ENCODE data around the gene ADD3. TPM values are rescaled to one million over a fixed set of nuclear protein-coding genes. Genes with fewer than 3 reads are reported as not detected.

The ADD3 gene
- total RNA-seq, 3 donors from 2014 or later (not counting 1 experiment from before 2014, with no cell fraction given), result 341 to 437 (median 344) TPM

- H3K9me3 Mint-ChIP-seq, result no peaks in the 10 kb centered on the region
- DNase-seq, result no peak
- H3K27me3 Mint-ChIP-seq (ENCODE audit: low read depth in 2 of 2), result no peaks in the 10 kb centered on the region
- peaks cover 8% of the 10 kb centered on the region for H3K4me1 ChIP-seq (ENCODE audit: control insufficient read depth, insufficient read depth, low read length)
- TF ChIP-seq CTCF (IDR thresholded peaks at IDR 0.05), result no peak
- peaks cover 5% of the 10 kb centered on the region for H3K36me3 ChIP-seq (ENCODE audit: control insufficient read depth, insufficient read depth, low read length)
- H3K4me3 Mint-ChIP-seq, result no peak overlapping the region
- 68% methylated on average over 2 of the region's 3 CpGs for WGBS (ENCODE audit: insufficient coverage)
- no peak overlapping the region for H3K27ac ChIP-seq (ENCODE audit: low read length)
- no peaks in the 10 kb centered on the region for H3K27me3 ChIP-seq (ENCODE audit: control insufficient read depth, insufficient read depth, low read length)
- peaks cover 60 to 77% of the 10 kb centered on the region in 2 donors for H3K4me1 Mint-ChIP-seq
- no peak for ATAC-seq
- intact Hi-C loops (cut with micrococcal nuclease), result no loop called here
- no peaks in the 10 kb centered on the region for H3K9me3 ChIP-seq (ENCODE audit: control insufficient read depth, insufficient read depth, low read length)
- peak overlapping the region in 1 of 2 donors; percentile 58 for H3K27ac Mint-ChIP-seq
- H3K36me3 Mint-ChIP-seq, result no peaks in the 10 kb centered on the region
- H3K4me3 ChIP-seq (ENCODE audit: low read length), result no peak overlapping the region
Measured at GRCh38 chr10:110036640-110037039, 28.9 kb downstream of the ADD3 start.

GRCh38 chr10:110039254-110039653 is 31.5 kb downstream of the ADD3 start:
- H3K4me3 Mint-ChIP-seq, result no peak overlapping the region
- DNase-seq (no peak), ATAC-seq (no peak)
- peak overlapping the region; percentile 81 to 86 for H3K27ac Mint-ChIP-seq
- H3K4me1 Mint-ChIP-seq, result peaks cover 65 to 71% of the 10 kb centered on the region in 2 donors
- no peaks in the 10 kb centered on the region for H3K27me3 ChIP-seq (ENCODE audit: control insufficient read depth, insufficient read depth, low read length)
- no peak for TF ChIP-seq CTCF (IDR thresholded peaks at IDR 0.05)
- H3K9me3 Mint-ChIP-seq, result no peaks in the 10 kb centered on the region
- peaks cover 8% of the 10 kb centered on the region for H3K4me1 ChIP-seq (ENCODE audit: control insufficient read depth, insufficient read depth, low read length)
- H3K9me3 ChIP-seq (ENCODE audit: control insufficient read depth, insufficient read depth, low read length), result no peaks in the 10 kb centered on the region
- no peak overlapping the region for H3K27ac ChIP-seq (ENCODE audit: low read length)
- H3K27me3 Mint-ChIP-seq (ENCODE audit: low read depth in 2 of 2), result no peaks in the 10 kb centered on the region
- H3K36me3 Mint-ChIP-seq, result no peaks in the 10 kb centered on the region
- H3K4me3 ChIP-seq (ENCODE audit: low read length), result no peak overlapping the region
- H3K36me3 ChIP-seq (ENCODE audit: control insufficient read depth, insufficient read depth, low read length), result no peaks in the 10 kb centered on the region
- intact Hi-C loops (cut with micrococcal nuclease), result no loop called here

- H3K4me1 ChIP-seq (ENCODE audit: control insufficient read depth, insufficient read depth, low read length), result peaks cover 8% of the 10 kb centered on the region
- peak overlapping the region; percentile 81 to 86 for H3K27ac Mint-ChIP-seq
Measured at GRCh38 chr10:110040108-110040507, 32.3 kb downstream of the ADD3 start.

More at GRCh38 chr10:110040108-110040507, 32.3 kb downstream of the ADD3 start:
- Mint-ChIP-seq H3K4me1 (peaks cover 64 to 71% of the 10 kb centered on the region in 2 donors), H3K9me3 (no peaks in the 10 kb centered on the region), H3K27me3 (ENCODE audit: low read depth in 2 of 2) (no peaks in the 10 kb centered on the region), H3K36me3 (no peaks in the 10 kb centered on the region), H3K4me3 (peak overlapping the region; percentile 18)
- H3K9me3 ChIP-seq (ENCODE audit: control insufficient read depth, insufficient read depth, low read length), result no peaks in the 10 kb centered on the region
- no peak overlapping the region for H3K27ac ChIP-seq (ENCODE audit: low read length)
- DNase-seq (no peak), ATAC-seq (peak in 1 of 3 donors; percentile 11)
- H3K27me3 ChIP-seq (ENCODE audit: control insufficient read depth, insufficient read depth, low read length), result no peaks in the 10 kb centered on the region
- no peak for TF ChIP-seq CTCF (IDR thresholded peaks at IDR 0.05)
- intact Hi-C loops (cut with micrococcal nuclease), result loop anchor here (5.0 kb wide), 2 partner anchors 33 to 37 kb away; partner anchors contain the start of gene ADD3
- no peak overlapping the region for H3K4me3 ChIP-seq (ENCODE audit: low read length)
- no peaks in the 10 kb centered on the region for H3K36me3 ChIP-seq (ENCODE audit: control insufficient read depth, insufficient read depth, low read length)
- no CpG with 5 or more reads among the region's 1 CpG for WGBS (ENCODE audit: insufficient coverage)

Measured in natural killer cell (primary cell).